Measurements from ENCODE around the gene SLIT3. TPM values are rescaled to one million over a fixed set of nuclear protein-coding genes. Genes with fewer than 3 reads are reported as not detected.

SLIT3 gene
- total and polyA plus RNA-seq, 2 experiments from 2014 or later, result 0.59 to 0.71 TPM

GRCh38 chr5:168869615-168870227 lies 431.2 kb downstream of the SLIT3 start (continued):
- TF ChIP-seq CREB1 (CRISPR knock-in tag; IDR thresholded peaks at IDR 0.05; ENCODE audit: low read depth) (no peak), REST (IDR thresholded peaks at IDR 0.05; ENCODE audit: unreplicated experiment) (no peak), ZNF114 (CRISPR knock-in tag; IDR thresholded peaks at IDR 0.05) (no peak), NANOG (IDR thresholded peaks at IDR 0.05; ENCODE audit: borderline replicate concordance) (no peak), ZNF331 (CRISPR knock-in tag; IDR thresholded peaks at IDR 0.05; ENCODE audit: low read depth) (no peak), JUNB (IDR thresholded peaks at IDR 0.05; ENCODE audit: unreplicated experiment) (no peak), CTCF (conservative IDR thresholded peaks at IDR 0.05; ENCODE audit: low read depth in 2 of 2) (no peak), POLR2AphosphoS5 (IDR thresholded peaks at IDR 0.05; ENCODE audit: low read depth) (no peak), EZH2 (IDR thresholded peaks at IDR 0.05; ENCODE audit: low read depth, unreplicated experiment) (no peak)

- H3K9me2 ChIP-seq (ENCODE audit: insufficient read depth), result no peaks in the 10 kb centered on the region
- H3K4me1 Mint-ChIP-seq, result peaks cover 3% of the 10 kb centered on the region; the same call in 2 of the 3 replicates
- no peaks in the 10 kb centered on the region for H3K79me2 ChIP-seq (replicated peaks; ENCODE audit: insufficient read depth)
- H3K36me3 Mint-ChIP-seq (ENCODE audit: low read depth), result no peaks in the 10 kb centered on the region
- H3K36me3 ChIP-seq (ENCODE audit: insufficient read depth), result no peaks in the 10 kb centered on the region
- no peaks in the 10 kb centered on the region for H3K27me3 ChIP-seq (ENCODE audit: insufficient read depth)
- H4K20me1 ChIP-seq (replicated peaks; ENCODE audit: insufficient read depth), result no peaks in the 10 kb centered on the region
- 0 out of 2 replicates have a peak, but pooled peaks cover 2% of the 10 kb centered on the region for H3K4me1 ChIP-seq (ENCODE audit: insufficient read depth)
- H3F3A ChIP-seq (replicated peaks; ENCODE audit: low read depth), result no peaks in the 10 kb centered on the region
- no peak overlapping the region for H3K4me3 Mint-ChIP-seq
- peaks cover 1% of the 10 kb centered on the region for H3K27me3 Mint-ChIP-seq (ENCODE audit: insufficient read depth, low read depth, poor library complexity)
- DNase-seq (ENCODE audit: low spot score), result no peak
- no peak overlapping the region for H3K27ac Mint-ChIP-seq
- ATAC-seq, result no peak
- no peak overlapping the region for H3K4me3 ChIP-seq
- no peak overlapping the region for H3K27ac ChIP-seq (ENCODE audit: low read depth)
- H3K9me3 Mint-ChIP-seq, result no peaks in the 10 kb centered on the region
- H3K4me2 ChIP-seq, result no peak overlapping the region
- H2AFZ ChIP-seq, result no peak overlapping the region
- no peak for TF ChIP-seq ZNF462 (CRISPR knock-in tag; IDR thresholded peaks at IDR 0.05)
- TF ChIP-seq STAT1 (IDR thresholded peaks at IDR 0.05; ENCODE audit: unreplicated experiment), result no peak
- no peak for TF ChIP-seq ZNF114 (CRISPR knock-in tag; IDR thresholded peaks at IDR 0.05)
Observed at GRCh38 chr5:168867241-168867640, 433.7 kb downstream of the SLIT3 start.

Measured in GM23338 (cell line).